Measurements from ENCODE around the gene DPEP2NB.

DNA sequence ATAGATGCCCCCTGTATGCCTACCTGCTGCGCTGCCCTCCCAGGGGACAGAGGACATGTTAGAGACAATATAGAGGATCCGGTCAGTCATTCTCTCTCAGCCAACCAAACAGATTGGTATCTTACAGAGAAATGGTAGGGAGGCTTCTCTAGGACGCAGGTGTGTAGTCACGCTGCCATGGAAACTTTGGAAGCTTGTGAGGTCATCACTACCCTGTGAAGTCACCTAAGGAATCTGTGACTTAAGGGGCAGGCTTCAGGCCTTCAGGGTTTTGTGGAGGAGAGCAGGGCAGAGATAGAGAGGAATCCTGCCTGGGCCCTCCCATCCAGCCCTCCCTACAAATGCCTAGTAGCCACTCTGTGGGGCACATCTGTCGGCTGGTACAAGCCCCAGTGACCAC, at the start of gene DPEP2NB:
- TF ChIP-seq, protein P1, sequence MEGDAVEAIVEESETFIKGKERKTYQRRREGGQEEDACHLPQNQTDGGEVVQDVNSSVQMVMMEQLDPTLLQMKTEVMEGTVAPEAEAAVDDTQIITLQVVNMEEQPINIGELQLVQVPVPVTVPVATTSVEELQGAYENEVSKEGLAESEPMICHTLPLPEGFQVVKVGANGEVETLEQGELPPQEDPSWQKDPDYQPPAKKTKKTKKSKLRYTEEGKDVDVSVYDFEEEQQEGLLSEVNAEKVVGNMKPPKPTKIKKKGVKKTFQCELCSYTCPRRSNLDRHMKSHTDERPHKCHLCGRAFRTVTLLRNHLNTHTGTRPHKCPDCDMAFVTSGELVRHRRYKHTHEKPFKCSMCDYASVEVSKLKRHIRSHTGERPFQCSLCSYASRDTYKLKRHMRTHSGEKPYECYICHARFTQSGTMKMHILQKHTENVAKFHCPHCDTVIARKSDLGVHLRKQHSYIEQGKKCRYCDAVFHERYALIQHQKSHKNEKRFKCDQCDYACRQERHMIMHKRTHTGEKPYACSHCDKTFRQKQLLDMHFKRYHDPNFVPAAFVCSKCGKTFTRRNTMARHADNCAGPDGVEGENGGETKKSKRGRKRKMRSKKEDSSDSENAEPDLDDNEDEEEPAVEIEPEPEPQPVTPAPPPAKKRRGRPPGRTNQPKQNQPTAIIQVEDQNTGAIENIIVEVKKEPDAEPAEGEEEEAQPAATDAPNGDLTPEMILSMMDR (IDR thresholded peaks at IDR 0.05; ENCODE audit: low read depth, low read length, poor library complexity, severe bottlenecking) = no peak
- TF ChIP-seq EZH2phosphoT487 (IDR thresholded peaks at IDR 0.05; ENCODE audit: borderline replicate concordance, low read length) = no peak

Measured in DOHH2 (cell line).